Activated B cell treated with CpG ODN at 0.5 μM for 24 hours (primary cell): ENCODE data around the gene CISD1. TPM values are rescaled to one million over a fixed set of nuclear protein-coding genes. Genes with fewer than 3 reads are reported as not detected.

ENCODE experiments used
- ATAC-seq: fragments of 200-7000 bp; cut with Tn5 transposase; one replicate; pipeline ENCODE4 v1.10.0; 2021; ENCODE audit warnings: low read depth, mild to moderate bottlenecking, moderate library complexity
- CTCF ChIA-PET: fragments of 350-600 bp; sonication (Branson Sonifier 250); formaldehyde crosslinking; loops from one replicate; lab custom pipeline; 2021; ENCODE audit warnings: antibody characterized with exemption; lab: Charles Lee
- POLR2A ChIA-PET: fragments of 350-600 bp; sonication (Branson Sonifier 250); formaldehyde crosslinking; loops from one replicate; lab custom pipeline; 2021; ENCODE audit warnings: antibody characterized with exemption; lab: Charles Lee
- DNase-seq: peaks from one replicate; pipeline ENCODE4 v3.0.0; 2022
- H3K27ac Mint-ChIP-seq: one replicate; pipeline ENCODE4 v1.8.0; 2020; ENCODE audit warnings: mixed read lengths
- H3K27me3 Mint-ChIP-seq: one replicate; pipeline ENCODE4 v1.8.0; 2021; ENCODE audit warnings: mixed read lengths
- H3K36me3 Mint-ChIP-seq: one replicate; pipeline ENCODE4 v1.8.0; 2021; ENCODE audit warnings: low read depth, mixed read lengths
- H3K4me1 Mint-ChIP-seq: one replicate; pipeline ENCODE4 v1.8.0; 2021; ENCODE audit warnings: mixed read lengths
- H3K4me3 Mint-ChIP-seq: one replicate; pipeline ENCODE4 v1.8.0; 2020; ENCODE audit warnings: mild to moderate bottlenecking, mixed read lengths
- H3K9me3 Mint-ChIP-seq: one replicate; pipeline ENCODE4 v1.8.0; 2020; ENCODE audit warnings: mixed read lengths
- intact Hi-C: fragments of 100-400 bp; cut with micrococcal nuclease; formaldehyde crosslinking; loops from one replicate; pipeline ENCODE4 v1.15.1; 2024
- total RNA-seq: library from RNA; stranded (reverse); gene quantifications from 2 replicates; pipeline ENCODE4 v1.2.3, GENCODE V29; 2022
- TF ChIP-seq, protein P1 (sequence below): fragments of 200-600 bp; IDR thresholded peaks from one replicate; pipeline ENCODE4 v1.8.0; 2022; ENCODE audit warnings: antibody characterized with exemption, mild to moderate bottlenecking

CISD1 gene
- total RNA-seq, 1 donor from 2014 or later, result 16.7 TPM

DNA sequence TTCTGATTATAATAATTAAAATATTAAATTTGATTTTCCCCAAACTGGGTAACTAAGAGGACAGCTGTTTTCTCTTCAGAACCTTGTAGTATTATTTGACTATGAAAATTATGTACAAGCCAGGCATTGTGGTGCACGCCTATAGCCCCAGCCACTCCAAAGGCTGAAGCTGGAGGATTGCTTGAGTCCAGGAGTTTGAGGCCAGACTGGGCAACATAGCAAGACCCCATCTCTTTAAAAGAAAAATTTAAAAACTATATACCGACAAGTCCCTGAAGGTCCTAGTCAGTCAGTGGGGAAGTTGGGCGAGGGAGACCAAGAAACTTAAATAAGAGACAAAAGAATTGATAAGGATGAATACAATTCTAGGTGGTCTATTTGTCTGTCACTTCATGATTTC, 38.7 kb downstream of the CISD1 start:
- ChIA-PET CTCF (interaction anchor here (0.9 kb wide), 1 partner anchor 8 kb away, joined by 5 read pairs; no protein-coding TSS in a partner anchor), POLR2A (no interaction called here)
- H3K9me3 Mint-ChIP-seq, result no peaks in the 10 kb centered on the region
- H3K27ac Mint-ChIP-seq, result no peak overlapping the region
- no peak overlapping the region for H3K4me3 Mint-ChIP-seq
- TF ChIP-seq, protein P1, sequence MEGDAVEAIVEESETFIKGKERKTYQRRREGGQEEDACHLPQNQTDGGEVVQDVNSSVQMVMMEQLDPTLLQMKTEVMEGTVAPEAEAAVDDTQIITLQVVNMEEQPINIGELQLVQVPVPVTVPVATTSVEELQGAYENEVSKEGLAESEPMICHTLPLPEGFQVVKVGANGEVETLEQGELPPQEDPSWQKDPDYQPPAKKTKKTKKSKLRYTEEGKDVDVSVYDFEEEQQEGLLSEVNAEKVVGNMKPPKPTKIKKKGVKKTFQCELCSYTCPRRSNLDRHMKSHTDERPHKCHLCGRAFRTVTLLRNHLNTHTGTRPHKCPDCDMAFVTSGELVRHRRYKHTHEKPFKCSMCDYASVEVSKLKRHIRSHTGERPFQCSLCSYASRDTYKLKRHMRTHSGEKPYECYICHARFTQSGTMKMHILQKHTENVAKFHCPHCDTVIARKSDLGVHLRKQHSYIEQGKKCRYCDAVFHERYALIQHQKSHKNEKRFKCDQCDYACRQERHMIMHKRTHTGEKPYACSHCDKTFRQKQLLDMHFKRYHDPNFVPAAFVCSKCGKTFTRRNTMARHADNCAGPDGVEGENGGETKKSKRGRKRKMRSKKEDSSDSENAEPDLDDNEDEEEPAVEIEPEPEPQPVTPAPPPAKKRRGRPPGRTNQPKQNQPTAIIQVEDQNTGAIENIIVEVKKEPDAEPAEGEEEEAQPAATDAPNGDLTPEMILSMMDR, result no peak
- H3K4me1 Mint-ChIP-seq, result no peaks in the 10 kb centered on the region
- no peak for ATAC-seq
- peaks cover 24% of the 10 kb centered on the region for H3K27me3 Mint-ChIP-seq
- no peak for DNase-seq
- intact Hi-C loops, result no loop called here
- no peaks in the 10 kb centered on the region for H3K36me3 Mint-ChIP-seq

DNA sequence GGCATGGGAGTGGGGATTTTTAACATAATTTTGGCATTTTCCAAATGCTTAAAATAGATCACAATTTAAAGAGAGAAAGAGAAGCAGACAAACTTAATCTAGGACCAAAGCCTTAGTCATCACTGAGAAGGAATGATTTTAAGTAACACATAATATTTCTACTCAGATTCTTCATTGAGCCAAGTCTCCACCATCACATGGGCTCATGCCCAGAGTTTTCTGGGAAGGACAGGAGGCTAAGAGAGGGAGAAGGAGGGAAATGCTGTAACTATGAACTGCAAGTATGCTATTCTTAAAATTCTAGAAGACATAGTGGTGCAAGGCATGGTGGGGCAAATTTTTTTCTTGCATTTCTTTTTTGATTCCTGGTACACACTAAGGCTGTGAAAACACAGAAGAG, 42.1 kb downstream of the CISD1 start:
- Mint-ChIP-seq H3K4me3 (no peak overlapping the region), H3K36me3 (no peaks in the 10 kb centered on the region), H3K27me3 (peaks cover 18% of the 10 kb centered on the region), H3K4me1 (no peaks in the 10 kb centered on the region), H3K27ac (no peak overlapping the region), H3K9me3 (no peaks in the 10 kb centered on the region)
- TF ChIP-seq, protein P1, result no peak
- no peak for ATAC-seq
- DNase-seq, result no peak
- POLR2A ChIA-PET, result no interaction called here
- intact Hi-C loops, result no loop called here
- CTCF ChIA-PET, result interaction anchor here (1.6 kb wide), 1 partner anchor 9 kb away, joined by 3 read pairs; no protein-coding TSS in a partner anchor

DNA sequence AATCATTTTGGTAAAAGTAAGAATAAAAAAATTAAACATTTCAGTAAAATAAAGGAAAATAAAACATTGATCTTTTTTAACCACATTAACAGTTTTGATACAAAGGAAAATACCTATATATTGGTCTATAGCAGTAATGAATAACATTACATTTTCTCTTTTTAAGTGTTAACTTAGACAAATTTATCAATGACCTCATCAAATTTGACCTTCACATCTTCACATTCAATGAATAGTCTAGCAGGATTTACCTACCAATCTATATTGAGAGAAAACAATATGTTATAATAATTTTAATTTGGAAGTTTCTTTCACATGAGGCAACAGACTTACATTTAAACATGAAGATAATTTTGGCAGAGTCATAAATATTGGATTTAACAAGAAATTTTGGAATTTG, 47.9 kb downstream of the CISD1 start:
- Mint-ChIP-seq H3K36me3 (no peaks in the 10 kb centered on the region), H3K27me3 (peaks cover 3% of the 10 kb centered on the region), H3K4me3 (no peak overlapping the region), H3K4me1 (no peaks in the 10 kb centered on the region), H3K27ac (no peak overlapping the region), H3K9me3 (no peaks in the 10 kb centered on the region)
- ChIA-PET CTCF (no interaction called here), POLR2A (no interaction called here)
- intact Hi-C loops, result no loop called here
- DNase-seq (no peak), ATAC-seq (no peak)
- TF ChIP-seq, protein P1, result no peak

DNA sequence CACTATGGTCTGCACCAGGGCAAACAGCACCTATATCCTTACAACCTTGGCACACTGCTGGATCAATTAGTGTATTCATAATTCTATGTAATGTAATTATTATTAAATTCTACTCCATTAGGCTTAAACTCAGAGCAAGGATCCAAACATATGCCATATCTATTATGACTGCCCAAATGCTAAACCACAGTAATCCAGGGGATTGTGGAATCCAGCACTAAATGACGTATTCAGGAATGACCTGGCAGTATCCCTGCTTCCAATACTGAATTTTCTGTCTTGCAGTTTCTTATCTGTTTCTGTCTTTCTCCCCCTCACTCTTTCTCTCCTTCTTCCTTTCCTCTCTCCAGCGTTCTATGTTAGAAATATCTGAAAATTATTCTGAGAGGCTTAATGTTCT, 49.4 kb downstream of the CISD1 start:
- CTCF ChIA-PET, result no interaction called here
- H3K4me1 Mint-ChIP-seq, result peaks cover 14% of the 10 kb centered on the region
- TF ChIP-seq, protein P1, result no peak

DNA sequence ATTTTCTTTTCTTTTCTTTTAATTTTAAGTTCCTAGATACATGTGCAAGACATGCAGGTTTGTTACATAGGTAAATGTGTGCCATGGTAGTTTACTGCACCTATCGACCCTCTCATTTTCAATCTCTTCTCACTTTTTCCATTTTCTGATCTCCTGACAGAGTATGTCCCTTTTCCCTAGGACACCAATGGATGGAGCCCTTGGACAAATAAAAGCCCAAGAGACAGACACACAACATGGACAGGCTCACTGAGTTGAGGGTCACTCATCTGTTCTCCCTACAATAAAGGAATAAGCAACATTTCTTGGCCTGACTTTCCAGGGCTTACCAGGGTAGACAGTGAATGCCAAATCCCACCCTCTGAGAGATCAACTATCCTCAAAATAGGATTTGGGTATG, 50.6 kb downstream of the CISD1 start:
- CTCF ChIA-PET, result no interaction called here

More for the DNA sequence above, 49.4 kb downstream of the CISD1 start:
- Mint-ChIP-seq H3K4me3 (no peak overlapping the region), H3K27me3 (no peaks in the 10 kb centered on the region), H3K27ac (no peak overlapping the region), H3K36me3 (no peaks in the 10 kb centered on the region), H3K9me3 (no peaks in the 10 kb centered on the region)
- DNase-seq, result no peak
- POLR2A ChIA-PET, result no interaction called here
- ATAC-seq, result no peak
- intact Hi-C loops, result no loop called here

More for the DNA sequence above, 50.6 kb downstream of the CISD1 start:
- POLR2A ChIA-PET, result no interaction called here
- Mint-ChIP-seq H3K9me3 (no peaks in the 10 kb centered on the region), H3K27ac (no peak overlapping the region), H3K27me3 (no peaks in the 10 kb centered on the region), H3K36me3 (no peaks in the 10 kb centered on the region), H3K4me1 (peaks cover 15% of the 10 kb centered on the region), H3K4me3 (no peak overlapping the region)
- ATAC-seq, result no peak
- intact Hi-C loops, result no loop called here
- TF ChIP-seq, protein P1, result no peak
- DNase-seq, result no peak
